Measurements from ENCODE around the gene LRRC46. TPM values are rescaled to one million over a fixed set of nuclear protein-coding genes. Genes with fewer than 3 reads are reported as not detected.

Gene LRRC46
- total RNA-seq, 1 donor from 2014 or later, result 0.30 TPM

DNA sequence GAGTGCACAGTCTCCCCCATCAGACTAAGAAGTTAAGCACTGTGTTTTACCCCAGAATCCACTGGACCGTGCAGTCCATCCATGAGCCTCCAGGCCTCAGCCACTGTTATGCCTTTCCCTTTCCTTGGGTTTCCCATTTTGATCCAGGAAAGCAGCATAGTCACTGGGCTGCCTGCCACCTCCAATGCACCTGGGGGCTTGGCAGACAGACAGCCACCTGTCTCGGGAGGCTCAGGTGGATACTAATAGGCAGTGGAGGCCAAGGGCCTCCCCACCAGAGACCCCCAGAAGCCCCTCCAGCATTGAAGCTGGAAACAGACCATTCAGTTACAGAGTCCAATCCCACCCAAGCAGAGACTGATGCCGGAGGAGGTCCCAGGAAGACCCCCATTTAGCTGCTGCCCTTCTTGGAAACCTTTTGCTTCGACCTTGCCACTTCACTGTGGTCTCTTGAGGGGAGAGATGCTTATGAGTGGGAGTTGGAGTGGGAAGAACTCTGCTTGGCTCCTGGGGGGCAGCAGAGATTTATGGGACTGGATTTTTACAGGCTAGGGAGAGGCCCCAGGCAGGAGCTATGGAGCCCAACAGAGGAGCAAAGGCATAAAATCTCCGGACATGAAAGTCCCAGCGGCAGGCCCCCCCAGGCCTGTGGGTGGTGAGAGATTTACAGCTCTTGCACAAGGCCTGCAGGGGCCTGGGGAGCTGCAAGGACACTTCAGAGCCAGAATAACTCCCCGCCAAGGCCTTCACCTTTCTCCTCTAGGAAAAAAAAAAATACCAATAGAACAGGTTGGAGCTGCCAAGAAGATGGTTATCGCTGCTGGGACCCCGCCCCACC lies 52.3 kb downstream of the LRRC46 start:
- no peak for ATAC-seq
- no peak for DNase-seq (ENCODE audit: missing footprints)
- intact Hi-C loops (cut with DNase I), result no loop called here

DNA sequence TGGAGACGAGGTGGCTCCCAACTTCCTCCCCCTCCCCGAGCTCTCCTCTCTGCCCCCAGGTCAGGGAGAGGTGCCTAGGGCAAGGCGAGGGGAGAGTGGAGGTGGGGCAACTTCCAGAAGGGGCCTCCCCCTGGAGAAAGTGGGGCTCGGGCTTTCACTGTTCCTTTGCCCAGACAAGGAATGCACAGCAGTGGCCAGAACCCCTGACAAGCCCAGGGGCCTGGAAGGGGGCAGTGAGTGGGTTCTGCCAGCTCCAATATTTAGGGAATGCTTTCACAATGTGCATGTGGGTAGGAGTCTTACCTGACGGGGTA lies 52.9 kb downstream of the LRRC46 start:
- ATAC-seq (no peak), DNase-seq (ENCODE audit: missing footprints) (no peak)
- intact Hi-C loops (cut with DNase I), result no loop called here

GRCh38 chr17:47884905-47885730 lies 53.6 kb downstream of the LRRC46 start:
- no peak for ATAC-seq
- intact Hi-C loops (cut with DNase I), result no loop called here
- no peak for DNase-seq (ENCODE audit: missing footprints)

Other genes with a start within 250 kb of the LRRC46 start
- gene KPNB1, start 181.8 kb upstream of the LRRC46 start, total RNA-seq, result 166 TPM
- gene TBKBP1, start 137.5 kb upstream of the LRRC46 start, total RNA-seq, result 14.2 TPM
- 0.27 TPM for gene TBX21, start 98.4 kb upstream of the LRRC46 start, total RNA-seq
- 5.4 TPM for gene OSBPL7, start 9.9 kb upstream of the LRRC46 start, total RNA-seq
- gene MRPL10, start 129 bp upstream of the LRRC46 start, total RNA-seq, result 54.9 TPM
- gene SCRN2, start 9.6 kb downstream of the LRRC46 start, total RNA-seq, result 27.0 TPM
- gene SP6, start 19.5 kb downstream of the LRRC46 start, total RNA-seq, result 0.19 TPM
- gene SP2, start 64.6 kb downstream of the LRRC46 start, total RNA-seq, result 11.7 TPM
- gene PNPO, start 109.9 kb downstream of the LRRC46 start, total RNA-seq, result 27.8 TPM
- not detected for gene PRR15L, start 126.2 kb downstream of the LRRC46 start, total RNA-seq
- 50.0 TPM for gene CDK5RAP3, start 139.4 kb downstream of the LRRC46 start, total RNA-seq
- gene COPZ2, start 206.1 kb downstream of the LRRC46 start, total RNA-seq, result 52.9 TPM
- 775 TPM for gene NFE2L1, start 216.7 kb downstream of the LRRC46 start, total RNA-seq